GM12801 (cell line): ENCODE data around the gene PHACTR1.

Experiments
- CTCF ChIP-seq: IDR thresholded peaks from one replicate; pipeline ENCODE4 v1.5.1; 2011; ENCODE audit warnings: control low read depth; ENCODE audit not compliant: insufficient read length; ENCODE audit errors: extremely low read depth

The PHACTR1 gene

GRCh38 chr6:12709116-12709515 lies 7.5 kb upstream of the PHACTR1 start:
- TF ChIP-seq CTCF: no peak

- TF ChIP-seq CTCF: no peak
Observed at GRCh38 chr6:12709556-12710232, 6.9 kb upstream of the PHACTR1 start.

DNA sequence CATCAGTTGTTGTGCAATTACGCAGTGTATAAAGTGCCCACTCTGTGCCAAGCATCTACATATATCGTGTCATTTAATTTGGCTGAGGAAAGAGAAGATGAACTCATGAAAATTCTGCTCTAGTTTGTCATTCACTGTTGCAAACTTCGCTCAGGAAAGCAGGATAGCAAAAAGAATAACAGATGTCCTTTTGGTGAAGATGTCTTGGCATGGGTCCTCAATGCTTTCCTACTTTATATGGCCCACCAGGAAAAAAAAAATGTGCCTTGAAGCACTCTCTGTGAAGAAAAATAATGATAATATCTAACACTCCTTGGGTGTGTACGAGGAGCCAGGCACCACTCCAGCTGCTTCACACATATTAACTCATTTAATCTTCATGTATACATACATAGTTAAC lies 5.6 kb upstream of the PHACTR1 start:
- no peak for TF ChIP-seq CTCF

- TF ChIP-seq CTCF: no peak
Observed at GRCh38 chr6:12714022-12714421, 2.5 kb upstream of the PHACTR1 start.

- TF ChIP-seq CTCF: no peak
Observed at GRCh38 chr6:12715437-12715836, 1.1 kb upstream of the PHACTR1 start.

DNA sequence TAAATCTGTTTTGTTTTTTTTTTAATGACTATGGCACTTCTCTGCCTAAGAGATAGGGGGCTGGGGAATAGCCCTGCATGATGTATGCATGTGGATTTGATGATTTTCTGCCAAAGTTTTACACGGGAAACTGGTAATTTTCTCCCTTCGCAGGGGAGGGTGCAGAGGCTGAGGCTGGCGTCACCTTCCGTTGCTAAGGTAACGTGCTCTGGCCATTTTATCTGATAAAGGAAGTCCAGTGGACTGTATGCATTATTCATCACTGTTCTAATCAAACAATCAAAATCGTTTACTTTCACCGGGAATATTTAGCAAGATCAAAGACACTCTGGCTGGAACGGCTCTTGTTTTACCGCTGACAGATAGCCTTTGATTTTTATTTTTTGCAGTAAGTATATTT lies 789 bp downstream of the PHACTR1 start:
- no peak for TF ChIP-seq CTCF

GRCh38 chr6:12718015-12718414 lies 1.4 kb downstream of the PHACTR1 start:
- no peak for TF ChIP-seq CTCF
